BLaER1 treated with 17β-estradiol and CSF1 and Interleukin-3, amounts not matched to agents 10 nM and 100 nM (cell line): ENCODE data around the gene RAB3D.
A peak's percentile ranks its signal among the peaks of the same experiment; 100 is the strongest.
"Not testable (repeated sequence)": the region's sequence is repeated elsewhere in the genome, so short reads cannot be mapped to it uniquely, and the experiment has no call there.

Experiments used
- H3K27ac ChIP-seq, 11 experiments: shearing (Covaris generic); formaldehyde crosslinking; 2 replicates each; pipeline ENCODE4 v1.8.1; 2022
- H3K27me3 ChIP-seq, 11 experiments: shearing (Covaris generic); formaldehyde crosslinking; 2 replicates each; pipeline ENCODE4 v1.8.1; 2022
- H3K36me3 ChIP-seq, 11 experiments: shearing (Covaris generic); formaldehyde crosslinking; 2 replicates each; pipeline ENCODE4 v1.8.1; 2022
- H3K4me1 ChIP-seq, 10 experiments: shearing (Covaris generic); formaldehyde crosslinking; 2 replicates each; pipeline ENCODE4 v1.8.1; 2022
- H3K4me2 ChIP-seq, 11 experiments: shearing (Covaris generic); formaldehyde crosslinking; 2 replicates each; pipeline ENCODE4 v1.8.1; 2022
- H3K4me3 ChIP-seq, 10 experiments: shearing (Covaris generic); formaldehyde crosslinking; 2 replicates each; pipeline ENCODE4 v1.8.1; 2022
- H3K9ac ChIP-seq, 11 experiments: shearing (Covaris generic); formaldehyde crosslinking; 2 replicates each; pipeline ENCODE4 v1.8.1; 2022
- H3K9me3 ChIP-seq, 11 experiments: shearing (Covaris generic); formaldehyde crosslinking; replicated peaks in 1 of 11; 2 replicates each; pipeline ENCODE4 v1.8.1; 2022
- H4K20me1 ChIP-seq, 11 experiments: shearing (Covaris generic); formaldehyde crosslinking; 2 replicates each; pipeline ENCODE4 v1.8.1; 2022
- Cebpa-rat ChIP-seq, 11 experiments: shearing (Covaris generic); IDR thresholded peaks; 2 replicates each; pipeline ENCODE4 v1.8.1; 2022

The RAB3D gene

GRCh38 chr19:11361771-11362731, 22.6 kb upstream of the RAB3D start:
- peaks cover 0 to 81% (median 12%) of the 10 kb centered on the region in 11 experiments; a peak in 12 of 22 replicates for H3K36me3 ChIP-seq
- no peak for TF ChIP-seq Cebpa-rat (IDR thresholded peaks at IDR 0.05)
- no peaks in the 10 kb centered on the region for H3K27me3 ChIP-seq
- peaks cover 0 to 49% (median 0%) of the 10 kb centered on the region in 11 experiments; a peak in 8 of 22 replicates for H4K20me1 ChIP-seq
- H3K9me3 ChIP-seq: no peaks in the 10 kb centered on the region
- no peak overlapping the region for H3K27ac ChIP-seq
- peaks cover 0 to 5% (median 1%) of the 10 kb centered on the region in 10 experiments; a peak in 7 of 20 replicates for H3K4me1 ChIP-seq
- no peak overlapping the region for H3K9ac ChIP-seq
- H3K4me2 ChIP-seq: no peak overlapping the region
- H3K4me3 ChIP-seq: no peak overlapping the region

- H3K4me3 ChIP-seq: no peak overlapping the region
- H3K9ac ChIP-seq: no peak overlapping the region
- H3K4me1 ChIP-seq: peaks cover 0 to 14% (median 10%) of the 10 kb centered on the region in 10 experiments; a peak in 14 of 20 replicates
- H3K27me3 ChIP-seq: no peaks in the 10 kb centered on the region
- H3K36me3 ChIP-seq: peaks cover 0 to 78% (median 12%) of the 10 kb centered on the region in 11 experiments; a peak in 12 of 22 replicates
- H3K27ac ChIP-seq: no peak overlapping the region
- H4K20me1 ChIP-seq: peaks cover 0 to 56% (median 0%) of the 10 kb centered on the region in 11 experiments; a peak in 9 of 22 replicates
- no peak for TF ChIP-seq Cebpa-rat (IDR thresholded peaks at IDR 0.05)
- H3K4me2 ChIP-seq: no peak overlapping the region
- no peaks in the 10 kb centered on the region for H3K9me3 ChIP-seq
Observed at GRCh38 chr19:11361037-11361770, 21.7 kb upstream of the RAB3D start.

- H3K4me3 ChIP-seq: no peak overlapping the region
- no peak overlapping the region for H3K4me2 ChIP-seq
- H3K4me1 ChIP-seq: peaks cover 6 to 25% (median 18%) of the 10 kb centered on the region in 10 experiments; a peak in 18 of 20 replicates
- no peak overlapping the region for H3K27ac ChIP-seq
- TF ChIP-seq Cebpa-rat (IDR thresholded peaks at IDR 0.05): no peak
- H3K9me3 ChIP-seq: no peaks in the 10 kb centered on the region
- H3K9ac ChIP-seq: no peak overlapping the region
- H3K27me3 ChIP-seq: no peaks in the 10 kb centered on the region
- peaks cover 0 to 49% (median 0%) of the 10 kb centered on the region in 11 experiments; a peak in 9 of 22 replicates for H4K20me1 ChIP-seq
- peaks cover 0 to 61% (median 12%) of the 10 kb centered on the region in 11 experiments; a peak in 11 of 22 replicates for H3K36me3 ChIP-seq
Observed at GRCh38 chr19:11359421-11359820, 20.0 kb upstream of the RAB3D start.

- peaks cover 0 to 35% (median 11%) of the 10 kb centered on the region in 11 experiments; a peak in 10 of 22 replicates for H3K36me3 ChIP-seq
- no peak overlapping the region for H3K27ac ChIP-seq
- H4K20me1 ChIP-seq: peaks cover 0 to 39% (median 0%) of the 10 kb centered on the region in 11 experiments; a peak in 9 of 22 replicates
- H3K4me3 ChIP-seq: peak overlapping the region in 3 of 10 experiments; percentile 51 to 73 (median 65); a peak in 5 of 20 replicates
- H3K4me1 ChIP-seq: peaks cover 6 to 25% (median 18%) of the 10 kb centered on the region in 10 experiments; a peak in 18 of 20 replicates
- TF ChIP-seq Cebpa-rat (IDR thresholded peaks at IDR 0.05): no peak
- peak overlapping the region in 10 of 11 experiments; percentile 76 to 98 (median 88); a peak in 14 of 22 replicates for H3K4me2 ChIP-seq
- no peaks in the 10 kb centered on the region for H3K27me3 ChIP-seq
- no peak overlapping the region for H3K9ac ChIP-seq
- no peaks in the 10 kb centered on the region for H3K9me3 ChIP-seq
Observed at GRCh38 chr19:11356676-11357550, 17.5 kb upstream of the RAB3D start.

- H3K27ac ChIP-seq: peak overlapping the region in 2 of 11 experiments; percentile 80 to 81; a peak in 5 of 22 replicates
- H3K9me3 ChIP-seq: no peaks in the 10 kb centered on the region
- peak overlapping the region in 9 of 11 experiments; percentile 70 to 80 (median 76); a peak in 16 of 22 replicates for H3K9ac ChIP-seq
- no peak for TF ChIP-seq Cebpa-rat (IDR thresholded peaks at IDR 0.05)
- H3K4me3 ChIP-seq: peak overlapping the region; percentile 50 to 73 (median 60); a peak in 17 of 20 replicates
- peaks cover 10 to 26% (median 18%) of the 10 kb centered on the region in 10 experiments; a peak in 18 of 20 replicates for H3K4me1 ChIP-seq
- peak overlapping the region; percentile 76 to 98 (median 87) for H3K4me2 ChIP-seq
- H3K36me3 ChIP-seq: peaks cover 0 to 27% (median 2%) of the 10 kb centered on the region in 11 experiments; a peak in 10 of 22 replicates
- H3K27me3 ChIP-seq: no peaks in the 10 kb centered on the region
- peaks cover 0 to 31% (median 0%) of the 10 kb centered on the region in 11 experiments; a peak in 8 of 22 replicates for H4K20me1 ChIP-seq
Observed at GRCh38 chr19:11356074-11356397, 16.6 kb upstream of the RAB3D start.

GRCh38 chr19:11355160-11356073, 16.0 kb upstream of the RAB3D start, which contains the start of gene PLPPR2:
PLPPR2 (plus strand) TSS chr19:11355432; CDS start chr19:11357674, 2,242 bp downstream.
- Histone ChIP-seq H4K20me1 (peaks cover 0 to 29% (median 0%) of the 10 kb centered on the region in 11 experiments; a peak in 8 of 22 replicates), H3K4me2 (peak within 1 kb of the TSS; percentile 76 to 98 (median 87)), H3K27ac (peak within 1 kb of the TSS in 10 of 11 experiments; percentile 42 to 81 (median 63); a peak in 16 of 22 replicates), H3K4me3 (peak within 1 kb of the TSS; percentile 50 to 73 (median 60)), H3K27me3 (no peaks in the 10 kb centered on the region), H3K36me3 (peaks cover 0 to 20% (median 0%) of the 10 kb centered on the region in 11 experiments; a peak in 7 of 22 replicates), H3K9ac (peak within 1 kb of the TSS; percentile 62 to 80 (median 75); a peak in 21 of 22 replicates), H3K9me3 (no peaks in the 10 kb centered on the region), H3K4me1 (peaks cover 11 to 30% (median 18%) of the 10 kb centered on the region in 10 experiments; a peak in 18 of 20 replicates)
- TF ChIP-seq Cebpa-rat (IDR thresholded peaks at IDR 0.05): no peak

GRCh38 chr19:11354102-11354501, 14.6 kb upstream of the RAB3D start:
- H3K4me2 ChIP-seq, H3K4me3 ChIP-seq: not testable (repeated sequence)

More at GRCh38 chr19:11354102-11354501, 14.6 kb upstream of the RAB3D start:
- not testable (repeated sequence) for H3K9me3 ChIP-seq, H3K27ac ChIP-seq, H3K9ac ChIP-seq, H3K27me3 ChIP-seq
- Histone ChIP-seq H3K4me1 (peaks cover 11 to 29% (median 18%) of the 10 kb centered on the region in 10 experiments; a peak in 18 of 20 replicates), H4K20me1 (peaks cover 0 to 25% (median 0%) of the 10 kb centered on the region in 11 experiments; a peak in 8 of 22 replicates), H3K36me3 (peaks cover 0 to 13% (median 0%) of the 10 kb centered on the region in 11 experiments; a peak in 5 of 22 replicates)
